Right lobe of liver (tissue), 6 donors: Measurements from ENCODE around the gene PTPRT. TPM values are rescaled to one million over a fixed set of nuclear protein-coding genes. Genes with fewer than 3 reads are reported as not detected.

Experiments
- ATAC-seq, 4 donors: fragments of 200-7000 bp; cut with Tn5 transposase; one replicate each; pipeline ENCODE4 v1.9.1; 2020; ENCODE audit warnings: mild to moderate bottlenecking in 4 of 4, moderate library complexity in 4 of 4
- DNase-seq, 3 donors: peaks; one replicate each; pipeline ENCODE4 v3.0.0-alpha.2; 2020
- H3K27ac ChIP-seq, 3 donors: fragments of 200-600 bp; one replicate each; pipeline ENCODE4 v1.8.0; 2022
- H3K27me3 ChIP-seq, 2 donors: fragments of 200-600 bp; one replicate each; pipeline ENCODE4 v1.8.0; 2022
- H3K36me3 ChIP-seq, 4 donors: fragments of 200-600 bp; sonication (generic) in 1 of 4; one replicate each; pipeline versions ENCODE4 v1.5.1 to v1.8.0; 2017 to 2022; ENCODE audit warnings: control low read depth in 1 of 4
- H3K4me1 ChIP-seq, 4 donors: fragments of 200-600 bp; sonication (generic) in 1 of 4; one replicate each; pipeline versions ENCODE4 v1.5.1 to v1.8.0; 2017 to 2022; ENCODE audit warnings: control low read depth in 1 of 4
- H3K4me3 ChIP-seq, 3 donors: fragments of 200-600 bp; one replicate each; pipeline ENCODE4 v1.8.0; 2022
- H3K9me3 ChIP-seq, 4 donors: fragments of 200-600 bp; sonication (generic) in 1 of 4; one replicate each; pipeline versions ENCODE4 v1.5.1 to v1.8.0; 2017 to 2022; ENCODE audit warnings: control low read depth in 1 of 4
- CTCF ChIP-seq, 4 donors: fragments of 200-600 bp in 3 of 4; fragments of 450-650 bp in 1 of 4; IDR thresholded peaks; one replicate each; pipeline versions ENCODE4 v1.5.1 to v1.8.0; 2016 to 2022; ENCODE audit warnings: antibody characterized with exemption in 4 of 4, mild to moderate bottlenecking in 2 of 4
- POLR2A ChIP-seq: fragments of 450-650 bp; IDR thresholded peaks from one replicate; pipeline ENCODE4 v1.6.1; 2017; ENCODE audit warnings: antibody characterized with exemption, mild to moderate bottlenecking
- WGBS: methylation state at CpG from one replicate; pipeline ENCODE4 v1.1.6; 2018; ENCODE audit warnings: low coverage, low lambda C conversion rate; ENCODE audit not compliant: insufficient coverage; ENCODE audit errors: missing lambda C conversion rate; 5-methylcytosine and 5-hydroxymethylcytosine counted together
- intact Hi-C, 2 donors: fragments of 100-400 bp; cut with DNase I; formaldehyde crosslinking; loops; one replicate each; pipeline versions ENCODE4 v1.11.2 to v1.14.1; 2022
- total RNA-seq, 6 experiments: library from RNA; depleted of rRNA in 2 of 6; stranded (reverse); fragments of >200 nt in 2 of 6; fragmentation: NEBNext Ultra II Directional in 3 of 6; extraction: Animal tissue kit (Norgen Biotek cat#: 25700) in 3 of 6; gene quantifications; one replicate each; pipeline versions ENCODE4 v1.1.0 to v1.2.4, GENCODE V29; 2016 to 2023
- donor health status: DM: no; HTN: yes; CAD: no.
- donor health status: DM: no; HTN: no; CAD: no.
- donor health status: DM: no; HTN: no; CAD: no.
- donor health status: DM: no; HTN: yes; CAD: no.
- donor health status: DM: no; HTN: yes; CAD: no.

PTPRT gene
- total RNA-seq, 6 experiments from 2014 or later, result 0.18 to 1.0 (median 0.51) TPM

DNA sequence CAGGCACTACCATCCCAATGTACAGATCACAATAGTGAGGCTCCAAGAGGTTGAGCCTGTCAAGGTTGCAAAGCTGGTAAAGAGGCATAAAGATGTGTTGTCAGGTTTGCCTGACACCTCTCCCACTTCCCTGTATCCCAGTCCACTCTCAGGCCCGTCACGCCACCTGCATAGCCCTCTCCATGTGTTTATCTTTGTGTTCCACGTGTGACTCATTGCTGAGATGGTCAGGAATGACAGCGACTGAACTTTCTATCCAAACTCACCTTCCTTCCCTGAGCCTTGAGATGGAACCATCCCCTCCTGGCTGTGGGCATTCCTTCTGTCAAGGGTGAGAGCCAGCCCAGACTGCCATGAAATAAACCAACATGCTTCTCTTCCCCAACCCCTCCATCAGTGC, 578.3 kb downstream of the PTPRT start:
- Histone ChIP-seq H3K9me3 (no peaks in the 10 kb centered on the region), H3K27me3 (no peaks in the 10 kb centered on the region), H3K4me3 (no peak overlapping the region), H3K36me3 (no peaks in the 10 kb centered on the region), H3K4me1 (no peaks in the 10 kb centered on the region), H3K27ac (no peak overlapping the region)
- 74% methylated on average over 4 of the region's 4 CpGs for WGBS
- no peak for DNase-seq
- ATAC-seq, result no peak
- intact Hi-C loops, result no loop called here
- TF ChIP-seq CTCF (IDR thresholded peaks at IDR 0.05) (no peak), POLR2A (no peak)

DNA sequence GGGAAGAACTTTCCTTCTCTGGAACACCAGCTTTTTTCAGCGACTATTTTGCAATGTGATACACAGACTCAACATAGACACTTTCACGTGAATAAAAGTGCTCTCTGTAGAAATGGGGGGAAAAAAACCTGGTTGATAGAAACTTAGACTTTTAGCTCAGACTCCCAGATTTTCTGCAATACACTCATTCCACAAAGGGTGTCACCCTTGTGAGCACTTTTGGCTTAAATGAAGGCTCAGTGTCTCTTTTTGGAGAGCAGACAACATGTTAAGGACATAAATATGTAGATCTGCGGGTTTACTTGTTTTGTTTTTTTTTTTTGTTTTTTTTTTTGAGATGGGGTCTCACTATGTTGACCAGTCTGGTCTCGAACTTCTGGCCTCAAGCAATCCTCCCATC, 579.6 kb downstream of the PTPRT start:
- ATAC-seq (no peak), DNase-seq (no peak)
- 32% methylated on average over 4 of the region's 4 CpGs for WGBS
- no peaks in the 10 kb centered on the region for H3K27me3 ChIP-seq
- TF ChIP-seq CTCF (IDR thresholded peaks at IDR 0.05) (peak in 2 of 4 donors; percentile 5 to 19), POLR2A (no peak)
- H3K4me3 ChIP-seq, result no peak overlapping the region
- no peak overlapping the region for H3K27ac ChIP-seq
- H3K9me3 ChIP-seq, result no peaks in the 10 kb centered on the region
- H3K36me3 ChIP-seq, result no peaks in the 10 kb centered on the region
- no peaks in the 10 kb centered on the region for H3K4me1 ChIP-seq
- intact Hi-C loops, result no loop called here

GRCh38 chr20:42609618-42610017, 580.1 kb downstream of the PTPRT start:
- no peak for DNase-seq
- 60% methylated on average over 1 of the region's 4 CpGs for WGBS
- Histone ChIP-seq H3K36me3 (no peaks in the 10 kb centered on the region), H3K4me3 (no peak overlapping the region), H3K9me3 (no peaks in the 10 kb centered on the region), H3K4me1 (no peaks in the 10 kb centered on the region), H3K27me3 (no peaks in the 10 kb centered on the region), H3K27ac (no peak overlapping the region)
- intact Hi-C loops, result no loop called here
- no peak for ATAC-seq
- TF ChIP-seq CTCF (IDR thresholded peaks at IDR 0.05), result no peak
- TF ChIP-seq POLR2A, result no peak

- intact Hi-C loops, result no loop called here
- DNase-seq (no peak), ATAC-seq (no peak)
- Histone ChIP-seq H3K4me3 (no peak overlapping the region), H3K36me3 (no peaks in the 10 kb centered on the region), H3K27me3 (no peaks in the 10 kb centered on the region), H3K9me3 (no peaks in the 10 kb centered on the region), H3K4me1 (no peaks in the 10 kb centered on the region), H3K27ac (no peak overlapping the region)
- TF ChIP-seq POLR2A (no peak), CTCF (IDR thresholded peaks at IDR 0.05) (no peak)
- WGBS, result 48% methylated on average over 9 of the region's 13 CpGs
These were observed 584.4 kb downstream of the PTPRT start for GRCh38 chr20:42604998-42605956.
